WTC11 (cell line): ENCODE data around the gene ABCG1. TPM values are rescaled to one million over a fixed set of nuclear protein-coding genes. Genes with fewer than 3 reads are reported as not detected.

Experiments used
- ATAC-seq: fragments of 200-7000 bp; cut with Tn5 transposase; 2 replicates; pipeline ENCODE4 v1.10.0; 2021; ENCODE audit warnings: mild to moderate bottlenecking, moderate library complexity
- CTCF ChIA-PET: fragments of 300-600 bp; sonication (Branson Sonifier 250); formaldehyde crosslinking; loops from one replicate; lab custom pipeline; 2021; ENCODE audit warnings: antibody characterized with exemption; lab: Charles Lee
- POLR2A ChIA-PET: fragments of 350-600 bp; sonication (Branson Sonifier 250); formaldehyde crosslinking; loops from one replicate; lab custom pipeline; 2021; ENCODE audit warnings: antibody characterized with exemption; lab: Charles Lee
- DNase-seq: peaks from one replicate; pipeline ENCODE4 v3.0.0; 2021; ENCODE audit warnings: low spot score
- H3K27ac Mint-ChIP-seq: 2 replicates; pipeline ENCODE4 v1.8.0; 2021; ENCODE audit warnings: mixed read lengths
- H3K27me3 Mint-ChIP-seq: 2 replicates; pipeline ENCODE4 v1.8.0; 2021; ENCODE audit warnings: low read depth, mild to moderate bottlenecking, moderate library complexity, mixed read lengths
- H3K36me3 Mint-ChIP-seq: 2 replicates; pipeline ENCODE4 v1.8.0; 2021; ENCODE audit warnings: mixed read lengths
- H3K4me1 Mint-ChIP-seq: 2 replicates; pipeline ENCODE4 v1.8.0; 2022; ENCODE audit warnings: mixed read lengths
- H3K4me3 Mint-ChIP-seq: 2 replicates; pipeline ENCODE4 v1.8.0; 2021; ENCODE audit warnings: mild to moderate bottlenecking, moderate library complexity, mixed read lengths
- H3K9me3 Mint-ChIP-seq: 2 replicates; pipeline ENCODE4 v1.8.0; 2021; ENCODE audit warnings: mixed read lengths
- ATF6 ChIP-seq: sonication (generic); formaldehyde crosslinking; IDR thresholded peaks from 2 replicates; pipeline ENCODE4 v1.8.1; 2023; ENCODE audit warnings: mild to moderate bottlenecking, missing genetic modification reagents
- FOXJ3 ChIP-seq: sonication (generic); formaldehyde crosslinking; IDR thresholded peaks from 2 replicates; pipeline ENCODE4 v1.9.0; 2021; ENCODE audit warnings: missing genetic modification reagents, mild to moderate bottlenecking, borderline replicate concordance
- FOXP4 ChIP-seq: sonication (generic); formaldehyde crosslinking; IDR thresholded peaks from 2 replicates; pipeline ENCODE4 v1.8.0; 2022; ENCODE audit warnings: mild to moderate bottlenecking, missing genetic modification reagents
- GABPB1 ChIP-seq: sonication (generic); formaldehyde crosslinking; IDR thresholded peaks from 2 replicates; pipeline ENCODE4 v1.8.1; 2023; ENCODE audit warnings: mild to moderate bottlenecking, missing genetic modification reagents
- HMGA2 ChIP-seq: fragments of 250-450 bp; sonication (Bioruptor Pico); IDR thresholded peaks from 2 replicates; pipeline ENCODE4 v1.4.0; 2021; ENCODE audit warnings: mild to moderate bottlenecking, moderate library complexity
- NFATC4 ChIP-seq: fragments of 250-450 bp; sonication (Bioruptor Pico); IDR thresholded peaks from 2 replicates; pipeline ENCODE4 v1.9.0; 2021; ENCODE audit warnings: mild to moderate bottlenecking
- NR2C2 ChIP-seq: sonication (generic); formaldehyde crosslinking; IDR thresholded peaks from 2 replicates; pipeline ENCODE4 v1.8.0; 2022; ENCODE audit warnings: mild to moderate bottlenecking, missing genetic modification reagents
- NR3C1 ChIP-seq: sonication (generic); formaldehyde crosslinking; conservative IDR thresholded peaks from 2 replicates; pipeline ENCODE4 v1.8.1; 2023; ENCODE audit warnings: low read depth, mild to moderate bottlenecking, missing genetic modification reagents
- PRDM15 ChIP-seq: sonication (generic); formaldehyde crosslinking; IDR thresholded peaks from 2 replicates; pipeline ENCODE4 v1.8.0; 2022; ENCODE audit warnings: missing genetic modification reagents
- RELA ChIP-seq: sonication (generic); formaldehyde crosslinking; IDR thresholded peaks from 2 replicates; pipeline ENCODE4 v1.8.1; 2022; ENCODE audit warnings: missing genetic modification reagents, mild to moderate bottlenecking, borderline replicate concordance
- SMAD4 ChIP-seq: sonication (generic); formaldehyde crosslinking; IDR thresholded peaks from 2 replicates; pipeline ENCODE4 v1.8.0; 2022; ENCODE audit warnings: mild to moderate bottlenecking, missing genetic modification reagents
- TP53 ChIP-seq: sonication (generic); formaldehyde crosslinking; IDR thresholded peaks from 2 replicates; pipeline ENCODE4 v1.8.1; 2023; ENCODE audit warnings: mild to moderate bottlenecking, missing genetic modification reagents
- ZBTB21 ChIP-seq: sonication (generic); formaldehyde crosslinking; IDR thresholded peaks from 2 replicates; pipeline ENCODE4 v1.8.1; 2023; ENCODE audit warnings: mild to moderate bottlenecking, missing genetic modification reagents, borderline replicate concordance
- ZMAT4 ChIP-seq: fragments of 250-450 bp; sonication (Bioruptor Pico); IDR thresholded peaks from 2 replicates; pipeline ENCODE4 v1.9.0; 2021; ENCODE audit warnings: mild to moderate bottlenecking
- ZNF121 ChIP-seq: sonication (generic); formaldehyde crosslinking; IDR thresholded peaks from 2 replicates; pipeline ENCODE4 v1.8.0; 2023; ENCODE audit warnings: missing genetic modification reagents
- ZSCAN18 ChIP-seq: fragments of 250-450 bp; sonication (Bioruptor Pico); IDR thresholded peaks from 2 replicates; pipeline ENCODE4 v2.1.2; 2022; ENCODE audit warnings: mild to moderate bottlenecking, moderate library complexity
- total RNA-seq: library from RNA; stranded (reverse); gene quantifications from 3 replicates; pipeline ENCODE4 v1.2.3, GENCODE V29; 2021
- TF ChIP-seq, protein P1 (sequence below): sonication (generic); formaldehyde crosslinking; IDR thresholded peaks from 2 replicates; pipeline ENCODE4 v1.8.1; 2023; ENCODE audit warnings: mild to moderate bottlenecking, missing genetic modification reagents
- TF ChIP-seq, protein P2 (sequence below): fragments of 250-450 bp; sonication (Bioruptor Pico); IDR thresholded peaks from 2 replicates; pipeline ENCODE4 v1.8.0; 2021; ENCODE audit warnings: mild to moderate bottlenecking
- TF ChIP-seq, protein P3 (sequence below): sonication (generic); formaldehyde crosslinking; IDR thresholded peaks from 2 replicates; pipeline ENCODE4 v1.8.1; 2023; ENCODE audit warnings: mild to moderate bottlenecking, missing genetic modification reagents, moderate library complexity
- TF ChIP-seq, protein P4 (sequence below): fragments of 250-450 bp; sonication (Bioruptor Pico); IDR thresholded peaks from 2 replicates; pipeline ENCODE4 v1.9.0; 2021; ENCODE audit warnings: mild to moderate bottlenecking

ABCG1 gene
- total RNA-seq, 1 experiment from 2014 or later, result 4.0 TPM

DNA sequence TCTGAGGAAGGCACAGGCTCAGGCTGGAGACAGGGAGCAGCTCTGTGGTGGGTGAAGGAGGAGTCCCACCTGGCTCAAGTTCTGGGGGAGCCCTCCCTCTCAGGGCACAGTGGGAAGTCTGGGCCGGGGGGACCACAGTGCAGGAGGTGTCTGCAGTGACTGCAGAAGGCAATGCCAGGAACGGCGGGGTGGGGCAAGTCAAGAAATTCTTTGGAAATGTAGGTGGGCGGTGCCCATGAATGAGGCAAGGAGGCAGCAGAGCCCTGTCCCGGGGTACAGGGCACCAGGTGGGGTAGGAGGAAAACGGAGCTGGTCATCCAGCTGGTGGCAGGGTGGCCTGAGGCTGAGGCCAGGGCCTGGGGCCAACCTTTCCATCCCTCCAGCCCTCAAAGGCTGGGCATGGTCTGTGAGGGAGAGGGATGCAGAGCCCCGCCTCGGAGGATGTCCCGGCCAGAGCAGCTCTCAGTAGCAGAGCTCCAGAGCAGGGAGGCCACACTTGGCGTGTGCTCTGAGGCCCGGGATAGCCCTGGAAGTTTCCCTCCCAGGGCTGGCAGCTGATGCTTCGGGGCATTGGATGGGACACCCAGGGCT is 91.6 kb downstream of the ABCG1 start:
- POLR2A ChIA-PET, result no interaction called here
- peaks cover 39% of the 10 kb centered on the region for H3K4me1 Mint-ChIP-seq
- DNase-seq, result no peak
- H3K27me3 Mint-ChIP-seq, result peaks cover 6% of the 10 kb centered on the region
- no peak for ATAC-seq
- H3K9me3 Mint-ChIP-seq, result no peaks in the 10 kb centered on the region
- no peak overlapping the region for H3K27ac Mint-ChIP-seq
- CTCF ChIA-PET, result interaction anchor here (0.6 to 11.5 kb wide), 66 partner anchors 9 to 500 kb away, joined by 3 to 165 read pairs (median 5); partner anchors contain the start of gene TFF1
- H3K36me3 Mint-ChIP-seq, result no peaks in the 10 kb centered on the region
- no peak overlapping the region; the same call in 1 of the 2 replicates for H3K4me3 Mint-ChIP-seq
- TF ChIP-seq NR2C2 (no peak), NFATC4 (CRISPR knock-in tag) (no peak), ZSCAN18 (CRISPR knock-in tag) (no peak), PRDM15 (CRISPR knock-in tag) (no peak), FOXP4 (CRISPR knock-in tag) (no peak), ZMAT4 (no peak), SMAD4 (CRISPR knock-in tag) (no peak), ZNF121 (CRISPR knock-in tag) (no peak), RELA (no peak), NR3C1 (CRISPR knock-in tag) (no peak), ATF6 (CRISPR knock-in tag) (no peak), TP53 (CRISPR knock-in tag) (no peak), ZBTB21 (CRISPR knock-in tag) (no peak), FOXJ3 (CRISPR knock-in tag) (no peak), GABPB1 (CRISPR knock-in tag) (no peak), HMGA2 (CRISPR knock-in tag) (no peak)
- TF ChIP-seq, protein P1, sequence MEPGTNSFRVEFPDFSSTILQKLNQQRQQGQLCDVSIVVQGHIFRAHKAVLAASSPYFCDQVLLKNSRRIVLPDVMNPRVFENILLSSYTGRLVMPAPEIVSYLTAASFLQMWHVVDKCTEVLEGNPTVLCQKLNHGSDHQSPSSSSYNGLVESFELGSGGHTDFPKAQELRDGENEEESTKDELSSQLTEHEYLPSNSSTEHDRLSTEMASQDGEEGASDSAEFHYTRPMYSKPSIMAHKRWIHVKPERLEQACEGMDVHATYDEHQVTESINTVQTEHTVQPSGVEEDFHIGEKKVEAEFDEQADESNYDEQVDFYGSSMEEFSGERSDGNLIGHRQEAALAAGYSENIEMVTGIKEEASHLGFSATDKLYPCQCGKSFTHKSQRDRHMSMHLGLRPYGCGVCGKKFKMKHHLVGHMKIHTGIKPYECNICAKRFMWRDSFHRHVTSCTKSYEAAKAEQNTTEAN, result no peak
- TF ChIP-seq, protein P2, sequence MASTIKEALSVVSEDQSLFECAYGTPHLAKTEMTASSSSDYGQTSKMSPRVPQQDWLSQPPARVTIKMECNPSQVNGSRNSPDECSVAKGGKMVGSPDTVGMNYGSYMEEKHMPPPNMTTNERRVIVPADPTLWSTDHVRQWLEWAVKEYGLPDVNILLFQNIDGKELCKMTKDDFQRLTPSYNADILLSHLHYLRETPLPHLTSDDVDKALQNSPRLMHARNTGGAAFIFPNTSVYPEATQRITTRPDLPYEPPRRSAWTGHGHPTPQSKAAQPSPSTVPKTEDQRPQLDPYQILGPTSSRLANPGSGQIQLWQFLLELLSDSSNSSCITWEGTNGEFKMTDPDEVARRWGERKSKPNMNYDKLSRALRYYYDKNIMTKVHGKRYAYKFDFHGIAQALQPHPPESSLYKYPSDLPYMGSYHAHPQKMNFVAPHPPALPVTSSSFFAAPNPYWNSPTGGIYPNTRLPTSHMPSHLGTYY, result no peak
- TF ChIP-seq, protein P3, sequence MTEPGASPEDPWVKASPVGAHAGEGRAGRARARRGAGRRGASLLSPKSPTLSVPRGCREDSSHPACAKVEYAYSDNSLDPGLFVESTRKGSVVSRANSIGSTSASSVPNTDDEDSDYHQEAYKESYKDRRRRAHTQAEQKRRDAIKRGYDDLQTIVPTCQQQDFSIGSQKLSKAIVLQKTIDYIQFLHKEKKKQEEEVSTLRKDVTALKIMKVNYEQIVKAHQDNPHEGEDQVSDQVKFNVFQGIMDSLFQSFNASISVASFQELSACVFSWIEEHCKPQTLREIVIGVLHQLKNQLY (CRISPR knock-in tag), result no peak
- TF ChIP-seq, protein P4, sequence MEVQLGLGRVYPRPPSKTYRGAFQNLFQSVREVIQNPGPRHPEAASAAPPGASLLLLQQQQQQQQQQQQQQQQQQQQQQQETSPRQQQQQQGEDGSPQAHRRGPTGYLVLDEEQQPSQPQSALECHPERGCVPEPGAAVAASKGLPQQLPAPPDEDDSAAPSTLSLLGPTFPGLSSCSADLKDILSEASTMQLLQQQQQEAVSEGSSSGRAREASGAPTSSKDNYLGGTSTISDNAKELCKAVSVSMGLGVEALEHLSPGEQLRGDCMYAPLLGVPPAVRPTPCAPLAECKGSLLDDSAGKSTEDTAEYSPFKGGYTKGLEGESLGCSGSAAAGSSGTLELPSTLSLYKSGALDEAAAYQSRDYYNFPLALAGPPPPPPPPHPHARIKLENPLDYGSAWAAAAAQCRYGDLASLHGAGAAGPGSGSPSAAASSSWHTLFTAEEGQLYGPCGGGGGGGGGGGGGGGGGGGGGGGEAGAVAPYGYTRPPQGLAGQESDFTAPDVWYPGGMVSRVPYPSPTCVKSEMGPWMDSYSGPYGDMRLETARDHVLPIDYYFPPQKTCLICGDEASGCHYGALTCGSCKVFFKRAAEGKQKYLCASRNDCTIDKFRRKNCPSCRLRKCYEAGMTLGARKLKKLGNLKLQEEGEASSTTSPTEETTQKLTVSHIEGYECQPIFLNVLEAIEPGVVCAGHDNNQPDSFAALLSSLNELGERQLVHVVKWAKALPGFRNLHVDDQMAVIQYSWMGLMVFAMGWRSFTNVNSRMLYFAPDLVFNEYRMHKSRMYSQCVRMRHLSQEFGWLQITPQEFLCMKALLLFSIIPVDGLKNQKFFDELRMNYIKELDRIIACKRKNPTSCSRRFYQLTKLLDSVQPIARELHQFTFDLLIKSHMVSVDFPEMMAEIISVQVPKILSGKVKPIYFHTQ (CRISPR knock-in tag), result no peak
- TF ChIP-seq, all 79 proteins: peak for 0
